HG03521 (cell line): ENCODE measurements around the gene VANGL2.

Experiments used
- ATAC-seq: cut with Tn5 transposase; IDR thresholded peaks from one replicate; pipeline ENCODE4 v1.9.1; 2021; ENCODE audit warnings: mild to moderate bottlenecking, moderate library complexity; ENCODE audit not compliant: unreplicated experiment

VANGL2 gene

GRCh38 chr1:160454371-160455152, 54.2 kb downstream of the VANGL2 start:
- ATAC-seq: no peak

- ATAC-seq: no peak
These were observed 54.8 kb downstream of the VANGL2 start for GRCh38 chr1:160455153-160455517.

- no peak for ATAC-seq
These were observed 58.7 kb downstream of the VANGL2 start for GRCh38 chr1:160459056-160459455.

- no peak for ATAC-seq
These were observed 59.3 kb downstream of the VANGL2 start for GRCh38 chr1:160459687-160460086.

- ATAC-seq: no peak
These were observed 59.9 kb downstream of the VANGL2 start for GRCh38 chr1:160460214-160460642.

GRCh38 chr1:160460683-160461287, 60.4 kb downstream of the VANGL2 start:
- ATAC-seq: no peak

GRCh38 chr1:160465123-160465522, 64.8 kb downstream of the VANGL2 start:
- no peak for ATAC-seq

GRCh38 chr1:160466961-160467360, 66.6 kb downstream of the VANGL2 start:
- no peak for ATAC-seq

GRCh38 chr1:160467576-160467975, 67.2 kb downstream of the VANGL2 start:
- no peak for ATAC-seq

- no peak for ATAC-seq
These were observed 70.9 kb downstream of the VANGL2 start for GRCh38 chr1:160471253-160471652.

GRCh38 chr1:160472112-160472511, 71.7 kb downstream of the VANGL2 start:
- no peak for ATAC-seq

- no peak for ATAC-seq
These were observed 74.3 kb downstream of the VANGL2 start for GRCh38 chr1:160474392-160475242.
